ENCODE measurements around the gene TENM4.
"Not testable (repeated sequence)": the region's sequence is repeated elsewhere in the genome, so short reads cannot be mapped to it uniquely, and the experiment has no call there.

TENM4 gene

DNA sequence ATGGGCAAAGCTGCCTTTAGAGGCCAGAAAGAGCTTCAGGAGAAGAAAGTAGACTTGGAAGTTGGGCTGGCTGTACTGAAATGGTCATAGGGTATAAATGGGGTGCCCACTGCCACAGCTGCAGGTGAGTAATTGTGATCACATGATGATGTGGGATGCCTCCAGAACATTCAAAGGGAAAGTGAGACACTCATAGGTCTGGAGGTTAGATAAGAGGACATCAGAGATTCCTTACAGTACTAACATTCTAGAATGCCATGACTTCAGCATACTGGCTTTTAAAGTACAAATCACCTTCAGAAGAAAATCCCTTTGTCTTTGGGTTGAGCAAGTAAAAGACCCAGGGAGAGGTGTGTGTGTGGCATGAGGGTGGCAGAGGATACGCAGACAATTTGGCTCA, 419.2 kb downstream of the TENM4 start:
- DNase-seq (ENCODE audit: low read depth): peak; percentile 53

DNA sequence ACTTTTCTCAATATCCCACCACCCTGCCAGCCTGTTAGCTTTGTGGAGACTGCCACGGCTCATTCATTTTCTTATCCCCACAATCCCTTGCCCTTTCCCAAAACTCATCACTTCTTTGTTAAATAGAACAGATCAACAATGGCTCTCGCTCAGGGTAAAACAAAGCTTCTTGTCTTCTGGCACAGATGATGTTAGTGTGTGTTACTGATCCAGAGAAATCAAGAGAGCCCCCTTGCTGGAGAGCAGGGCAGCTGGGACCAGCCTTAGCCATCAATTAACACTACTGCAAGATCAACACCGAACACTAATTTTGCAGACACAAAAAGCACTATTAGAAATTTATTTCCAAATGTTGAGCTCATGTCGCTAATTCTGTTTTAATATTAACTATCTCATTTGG, 420.9 kb downstream of the TENM4 start:
- no peak for DNase-seq (ENCODE audit: low read depth)

DNA sequence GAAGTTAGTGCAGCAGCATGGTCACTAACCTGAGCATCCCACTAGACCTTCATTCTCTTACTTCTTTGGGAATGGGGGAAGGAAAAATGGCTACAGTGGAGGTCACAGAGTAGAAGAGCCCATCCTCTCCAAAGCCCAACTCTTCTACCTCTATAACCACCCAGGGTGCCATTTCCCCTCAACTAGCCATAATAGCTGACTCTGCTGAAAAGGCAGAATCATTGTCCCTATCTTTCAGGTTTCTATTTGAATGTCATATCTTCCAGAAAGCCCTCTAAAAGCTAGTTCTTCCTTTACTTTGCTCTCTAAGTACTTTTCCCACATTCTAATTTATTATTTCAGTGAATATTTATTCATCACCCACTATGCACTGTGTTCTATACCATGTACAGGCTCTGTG, 421.6 kb downstream of the TENM4 start:
- DNase-seq (ENCODE audit: low read depth): no peak

DNA sequence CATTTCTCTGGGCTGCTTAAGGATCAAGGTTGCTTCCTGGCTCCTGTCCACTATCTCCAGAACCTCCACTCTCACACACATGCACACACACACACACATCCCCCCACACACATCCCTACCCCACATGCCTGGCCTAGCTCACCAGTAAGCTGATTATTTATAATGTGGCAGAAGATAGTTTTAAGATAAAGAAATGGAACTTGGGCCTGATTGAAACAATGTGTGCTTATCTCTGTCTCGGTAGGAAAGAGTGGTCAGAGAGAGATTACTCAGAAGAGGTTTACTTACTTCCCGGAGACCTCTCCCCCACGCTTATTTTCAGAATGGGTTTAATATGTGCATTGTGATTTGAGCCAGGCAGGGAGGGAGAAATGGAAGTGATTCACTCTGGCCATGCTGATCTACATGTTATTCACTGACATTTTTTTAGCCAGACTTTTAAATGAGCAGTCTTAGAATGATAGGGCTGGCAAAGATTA, 422.4 kb downstream of the TENM4 start:
- peak; percentile 99 for DNase-seq (ENCODE audit: low read depth)

DNA sequence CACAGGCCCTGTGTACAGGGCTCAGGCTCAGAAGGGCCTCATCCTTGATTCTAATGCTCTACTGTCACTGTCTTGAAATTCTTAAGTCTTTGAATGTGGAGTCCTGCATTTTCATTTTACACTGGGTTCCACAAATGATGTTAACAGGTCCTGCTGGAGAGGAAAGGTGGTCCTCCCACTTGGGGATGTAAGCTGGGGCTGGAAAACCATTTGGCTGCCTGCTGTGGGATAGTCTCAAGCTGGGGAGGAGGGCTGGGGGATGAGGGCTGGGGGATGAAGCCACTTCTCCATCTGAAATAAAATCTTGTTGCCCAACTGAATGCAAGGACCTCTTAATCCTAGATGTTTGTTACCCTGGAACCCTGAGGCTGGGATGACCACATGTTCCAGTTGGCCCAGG, 423.0 kb downstream of the TENM4 start:
- DNase-seq (ENCODE audit: low read depth): no peak

DNA sequence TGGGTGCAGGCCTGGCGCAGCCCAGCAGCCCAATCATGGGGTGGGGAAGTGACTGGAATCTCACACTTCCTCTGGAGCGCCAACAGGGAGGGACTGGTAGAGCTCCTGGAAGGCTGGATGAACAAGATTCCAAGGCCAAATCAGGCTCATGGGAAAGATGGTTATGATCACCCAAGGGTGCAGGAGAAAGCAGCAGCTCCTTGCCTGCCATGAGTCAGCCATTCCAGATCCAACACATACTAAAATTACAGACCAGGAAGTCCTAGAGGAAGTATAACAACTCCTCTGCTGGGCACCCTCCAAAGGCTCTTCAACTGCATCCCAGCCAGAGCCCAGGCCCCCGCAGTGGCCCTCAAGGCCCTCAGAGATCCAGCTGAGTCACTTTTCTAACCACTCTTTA, 427.3 kb downstream of the TENM4 start:
- peak; percentile 16 for DNase-seq (ENCODE audit: low read depth)

DNA sequence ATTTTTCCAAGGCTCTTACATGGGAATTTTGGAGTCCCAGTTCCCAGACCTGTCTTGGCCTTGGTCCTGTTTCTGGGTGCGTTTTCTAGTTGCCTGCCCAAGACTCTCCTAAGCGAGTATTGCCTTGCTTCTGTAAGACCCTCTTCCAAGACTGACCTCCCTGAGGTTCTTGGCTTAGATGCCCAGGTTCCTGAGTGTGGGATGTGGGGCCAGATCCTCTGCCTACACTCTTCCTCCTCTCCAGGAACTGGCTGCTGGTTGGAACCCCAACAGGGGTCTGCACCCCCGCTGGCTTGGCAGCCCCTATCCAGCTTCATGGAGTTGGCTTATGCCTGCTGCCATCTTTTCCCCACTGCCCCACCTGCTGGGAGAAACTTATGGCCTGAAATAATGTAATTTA, 429.5 kb downstream of the TENM4 start:
- DNase-seq (ENCODE audit: low read depth): no peak

DNA sequence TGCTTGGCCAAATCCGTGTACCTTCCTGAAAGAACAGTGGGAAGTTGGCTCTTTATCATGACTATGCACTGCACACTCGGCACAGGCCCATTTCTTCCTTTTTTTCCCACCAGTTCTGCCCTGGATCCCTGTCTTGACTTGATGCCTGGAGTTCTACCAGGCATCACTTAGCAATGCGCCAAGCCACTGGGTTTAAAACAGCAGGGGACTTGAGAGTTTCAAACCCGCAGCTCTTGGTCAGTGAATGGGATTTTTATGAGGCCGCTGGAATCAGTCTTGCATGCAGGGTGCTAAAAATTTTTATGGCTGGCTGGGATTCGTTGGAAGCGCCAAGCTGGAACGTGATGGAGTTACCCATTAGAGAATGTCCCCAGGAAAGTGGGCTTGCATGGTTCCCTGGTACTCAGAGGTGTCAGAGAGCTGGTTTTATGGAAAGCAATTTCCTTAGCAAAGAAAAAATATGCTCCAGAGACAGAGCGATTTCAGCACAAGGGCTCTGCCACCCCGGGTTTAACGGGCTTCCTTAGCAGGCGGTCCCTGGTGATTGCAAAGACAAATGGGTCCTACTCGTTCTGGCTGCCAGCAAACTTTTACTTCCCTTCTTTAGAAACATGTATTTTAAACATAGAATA, 432.9 kb downstream of the TENM4 start:
- DNase-seq (ENCODE audit: low read depth): no peak

DNA sequence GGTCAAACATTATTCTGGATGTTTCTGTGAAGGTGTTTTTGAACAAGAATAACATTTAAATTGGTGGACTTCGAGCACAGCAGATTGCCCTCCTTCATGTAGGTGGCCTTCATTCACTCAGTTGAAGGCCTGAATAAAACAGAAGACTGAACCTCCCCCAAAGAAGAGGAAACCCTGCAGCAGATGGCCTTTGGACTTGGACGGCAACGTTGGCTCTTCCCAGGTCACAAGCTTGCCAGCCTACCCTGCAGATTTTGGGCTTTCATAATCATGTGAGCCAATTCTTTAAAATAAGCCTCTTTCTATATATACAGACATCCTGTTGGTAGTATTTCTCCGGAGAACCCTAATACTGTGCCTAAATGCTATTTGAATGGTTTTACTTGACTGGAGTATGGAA, 434.0 kb downstream of the TENM4 start:
- no peak for DNase-seq (ENCODE audit: low read depth)

DNA sequence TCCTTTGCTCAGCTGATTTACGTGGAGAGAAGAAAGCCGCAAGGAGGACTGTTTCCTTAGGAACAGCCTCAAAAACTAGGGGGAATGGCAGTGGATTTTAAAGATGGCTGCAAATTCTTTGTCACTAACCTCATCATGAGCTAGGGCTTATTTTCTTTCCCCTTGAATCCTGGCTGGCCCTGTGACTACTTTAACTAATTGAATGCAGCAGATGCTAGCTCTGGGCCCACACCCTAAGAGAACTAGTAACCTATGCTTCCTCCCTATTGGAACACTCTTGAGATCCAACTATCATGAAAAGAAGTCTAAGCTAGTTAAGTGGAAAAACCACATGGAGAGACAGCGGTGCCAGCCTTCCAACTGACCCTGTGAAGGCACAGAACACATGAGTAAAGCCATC, 444.8 kb downstream of the TENM4 start:
- DNase-seq (ENCODE audit: low read depth): no peak

DNA sequence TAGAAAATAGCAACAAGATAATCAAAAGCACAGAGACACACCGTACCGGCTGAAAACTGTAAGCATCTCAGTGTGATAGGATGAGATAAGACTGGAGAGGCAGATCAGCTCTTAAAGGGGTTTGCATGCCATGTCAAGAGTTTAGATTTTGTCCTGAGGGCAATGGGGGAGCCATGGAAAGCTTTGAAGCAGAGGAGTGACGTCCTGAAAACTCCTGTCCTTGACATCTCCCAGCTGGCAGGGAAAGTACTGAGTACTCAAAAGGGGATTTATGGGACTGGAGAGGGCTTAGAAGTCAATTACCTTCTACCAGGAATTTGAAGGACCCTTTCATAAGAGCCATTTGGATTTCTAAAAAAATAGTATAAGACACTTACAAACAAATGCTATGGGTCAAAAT, 445.7 kb downstream of the TENM4 start:
- DNase-seq (ENCODE audit: low read depth): no peak

DNA sequence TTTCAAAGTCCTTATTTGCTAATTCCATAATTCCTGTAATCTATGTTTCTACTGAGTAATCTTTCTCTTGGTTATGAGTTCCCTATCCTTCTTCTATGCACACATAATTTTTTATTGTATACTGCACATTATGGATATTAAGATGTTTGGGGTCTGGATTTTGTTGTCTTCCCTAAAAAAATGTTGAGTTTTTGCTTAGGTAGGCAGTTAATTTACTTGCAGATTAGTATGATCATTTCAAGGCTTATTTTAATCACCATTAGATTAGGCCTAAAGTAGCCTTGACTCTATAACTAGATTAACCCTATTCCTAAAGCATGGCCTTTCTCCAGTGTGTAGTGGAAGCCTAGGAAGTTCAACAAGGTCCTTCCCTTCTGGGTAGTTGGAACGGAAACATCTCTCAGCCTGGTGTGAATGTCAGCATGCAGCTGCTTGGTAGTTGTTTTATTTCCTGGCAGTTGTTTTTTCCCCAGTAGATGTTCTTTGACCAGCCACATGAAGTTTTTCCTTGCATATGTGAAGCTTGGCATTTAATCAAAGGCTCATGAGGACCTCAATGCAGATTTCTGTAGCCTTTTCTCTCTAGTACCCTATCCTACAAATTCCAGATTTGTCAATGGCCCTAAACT, 446.9 kb downstream of the TENM4 start:
- no peak for DNase-seq (ENCODE audit: low read depth)

DNA sequence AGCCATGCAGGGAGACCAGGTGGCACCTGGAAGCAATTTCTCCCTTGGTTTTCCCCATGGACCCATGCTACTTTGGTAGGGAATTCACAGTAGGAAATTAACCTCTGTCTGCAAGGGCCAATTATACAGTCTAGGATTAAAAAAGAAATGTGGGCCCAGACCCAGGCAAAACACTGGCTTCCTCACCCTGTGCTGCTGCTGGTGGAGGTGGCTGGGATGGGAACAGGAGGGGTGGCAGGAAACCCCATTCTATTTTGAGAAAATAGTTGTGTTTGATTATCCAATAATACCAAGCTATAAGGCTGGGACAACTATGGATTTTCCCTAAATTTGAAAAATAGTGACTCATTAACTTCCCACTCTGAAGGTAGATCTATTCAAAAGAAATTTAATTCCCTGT, 449.1 kb downstream of the TENM4 start:
- DNase-seq (ENCODE audit: low read depth): no peak

DNA sequence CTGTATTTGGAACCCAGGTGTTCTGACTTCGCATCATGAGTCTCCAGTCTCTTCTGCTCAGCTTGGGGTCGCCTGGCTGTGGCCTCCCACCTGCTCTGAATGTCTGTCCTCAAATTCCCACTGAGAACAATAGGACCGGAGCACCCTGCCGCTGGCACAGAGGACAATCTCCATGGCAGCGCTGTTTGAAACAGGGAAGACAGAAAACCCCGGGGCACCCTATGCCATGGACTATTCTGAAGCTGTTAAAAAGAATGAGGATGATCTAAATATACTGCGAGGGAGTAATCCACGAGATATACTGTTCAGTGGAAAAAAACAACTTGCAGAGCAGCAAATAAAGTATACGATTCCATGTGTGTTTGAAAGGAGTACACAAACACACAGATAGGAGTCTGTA, 450.6 kb downstream of the TENM4 start:
- DNase-seq (ENCODE audit: low read depth): no peak

DNA sequence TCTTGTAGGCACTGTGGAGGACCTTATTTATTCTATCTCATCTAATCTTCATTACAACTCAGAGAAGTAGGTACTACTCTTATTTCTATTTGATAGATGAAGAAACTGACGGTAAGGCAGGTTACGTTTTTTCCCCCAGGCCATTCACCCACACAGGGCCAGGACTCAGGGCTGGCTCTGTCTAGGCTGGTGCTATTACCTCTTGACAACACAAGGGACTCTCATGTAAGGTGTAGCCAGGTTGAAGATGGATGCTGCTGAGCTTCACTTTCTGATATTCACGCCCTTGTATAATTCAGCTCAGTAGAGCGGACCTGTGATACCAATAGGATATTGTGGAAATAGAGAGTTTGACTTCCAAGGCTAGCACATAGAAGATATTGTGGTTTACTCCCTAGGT, 453.1 kb downstream of the TENM4 start:
- no peak for DNase-seq (ENCODE audit: low read depth)

DNA sequence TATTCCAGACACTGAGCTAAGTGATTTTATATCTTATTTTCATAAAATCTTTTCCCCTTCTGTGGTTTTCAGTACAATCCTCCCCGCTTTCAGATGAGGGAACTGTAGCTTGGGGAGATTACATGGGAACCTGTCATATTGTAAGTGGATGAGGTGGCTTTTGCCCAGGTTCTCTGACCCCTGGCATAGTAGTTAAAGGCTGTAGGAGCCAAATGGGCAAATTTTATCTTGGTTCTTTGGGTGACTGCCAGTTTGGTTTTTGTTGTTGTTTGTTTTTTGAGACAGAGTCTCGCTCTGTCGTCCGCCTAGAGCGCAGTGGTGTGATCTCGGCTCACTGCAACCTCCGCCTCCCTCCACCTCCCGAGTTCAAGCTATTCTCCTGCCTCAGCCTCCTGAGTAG, 454.5 kb downstream of the TENM4 start:
- no peak for DNase-seq (ENCODE audit: low read depth)

DNA sequence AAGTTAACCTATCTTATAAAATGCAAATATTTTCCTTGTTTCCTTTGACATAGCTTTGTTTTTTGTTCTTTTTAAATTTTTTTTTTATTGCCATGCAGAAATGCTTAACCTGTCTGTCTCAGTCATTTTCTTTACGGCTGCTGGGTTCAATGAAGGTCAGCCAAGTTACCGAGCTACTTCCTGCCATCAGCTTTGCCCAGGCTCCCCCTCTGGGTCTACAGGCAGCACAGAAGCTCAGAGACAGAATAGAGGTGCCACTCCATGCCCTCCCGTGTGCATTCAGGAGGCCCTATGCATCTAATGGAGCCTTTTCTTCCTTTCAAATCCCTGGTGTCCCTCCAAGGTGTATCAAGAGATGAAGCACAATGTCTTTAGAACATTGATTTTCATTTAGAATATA, 455.2 kb downstream of the TENM4 start:
- DNase-seq (ENCODE audit: low read depth): no peak

DNA sequence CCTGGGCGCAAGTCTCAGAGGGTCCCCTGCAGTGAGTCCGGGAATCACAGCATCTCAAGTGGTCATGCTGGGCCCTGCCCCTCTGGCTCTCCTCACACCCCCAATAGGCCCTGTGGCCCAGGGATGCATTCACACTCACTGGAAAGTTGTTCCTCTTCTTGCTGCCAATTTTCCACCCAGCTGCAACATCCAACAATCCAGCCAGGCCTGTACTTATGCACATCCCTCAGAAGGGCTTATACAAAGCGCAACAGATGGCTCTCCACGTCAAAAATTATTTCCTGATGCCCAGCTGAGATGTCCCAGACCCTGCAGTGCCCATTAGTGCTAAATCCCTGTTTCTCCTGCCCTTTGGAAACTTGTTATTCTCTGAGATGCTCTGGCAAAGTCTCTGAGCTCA, 458.4 kb downstream of the TENM4 start:
- no peak for DNase-seq (ENCODE audit: low read depth)

DNA sequence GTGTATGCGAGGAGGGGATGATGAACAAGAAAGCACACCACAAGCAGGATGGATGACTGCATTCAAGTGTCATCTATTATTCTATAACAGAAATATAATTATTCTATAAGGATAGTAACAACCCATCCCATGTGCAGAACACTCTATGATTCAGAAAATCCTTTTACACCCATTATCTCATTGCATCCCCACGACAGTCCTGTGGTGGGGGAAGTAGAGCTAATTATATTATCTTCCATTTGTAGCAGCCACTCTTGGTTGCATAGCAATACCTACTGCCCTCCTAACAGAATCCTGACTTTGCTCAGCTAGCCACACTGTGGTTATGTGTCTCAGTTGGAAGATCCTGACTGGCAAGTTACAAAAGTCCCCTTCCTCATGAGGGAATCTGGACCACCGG, 459.7 kb downstream of the TENM4 start:
- no peak for DNase-seq (ENCODE audit: low read depth)

DNA sequence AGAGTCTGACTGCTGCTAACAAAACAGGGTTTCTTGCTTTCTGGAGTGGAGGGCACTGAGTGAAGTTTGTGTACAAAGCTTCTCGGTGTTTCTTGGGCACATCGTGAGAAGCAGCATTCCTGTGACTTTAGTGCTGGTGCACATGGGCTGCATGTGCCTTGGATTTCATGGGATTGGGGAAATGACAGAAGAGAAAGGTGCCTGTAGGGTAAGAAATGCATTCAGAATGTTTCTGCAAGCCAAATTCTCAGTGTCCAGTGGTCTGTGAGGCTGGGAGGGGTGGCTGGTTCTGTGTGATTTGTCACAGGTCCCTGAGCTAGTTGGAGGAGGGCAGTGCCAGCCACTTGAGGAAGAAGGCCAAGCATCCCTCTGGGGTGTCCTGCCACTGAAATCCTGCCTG, 462.0 kb downstream of the TENM4 start:
- no peak for DNase-seq (ENCODE audit: low read depth)

DNA sequence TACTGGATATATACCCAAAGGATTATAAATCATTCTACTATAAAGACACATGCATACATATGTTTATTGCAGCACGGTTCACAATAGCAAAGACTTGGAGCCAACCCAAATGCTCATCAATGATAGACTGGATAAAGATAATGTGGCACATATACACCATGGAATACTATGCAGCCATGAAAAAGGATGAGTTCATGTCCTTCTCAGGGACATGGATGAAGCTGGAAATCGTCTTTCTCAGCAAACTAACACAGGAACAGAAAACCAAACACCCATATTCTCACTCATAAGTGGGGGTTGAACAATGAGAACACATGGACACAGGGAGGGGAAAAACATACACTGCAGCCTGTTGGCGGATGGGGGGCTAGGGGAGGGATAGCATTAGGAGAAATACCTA, 463.0 kb downstream of the TENM4 start:
- DNase-seq (ENCODE audit: low read depth): not testable (repeated sequence)

DNA sequence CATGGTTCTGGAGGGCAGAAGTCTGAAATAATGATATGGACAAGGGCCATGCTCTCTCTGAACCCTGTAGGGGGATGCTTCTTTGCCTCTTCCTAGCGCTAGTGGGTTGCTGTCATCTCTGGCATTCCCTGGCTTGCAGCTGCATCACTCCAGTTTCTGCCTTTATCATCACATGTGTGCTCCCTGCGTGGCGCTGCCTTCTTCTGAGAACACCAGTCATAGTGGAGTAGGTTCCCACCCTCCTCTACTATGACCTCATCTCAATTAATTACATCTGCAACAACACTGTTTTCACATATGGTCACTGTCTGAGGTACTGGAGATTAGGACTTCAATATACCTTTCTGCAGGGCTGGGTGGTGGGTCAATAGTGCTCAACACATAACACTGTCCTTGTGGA, 463.8 kb downstream of the TENM4 start:
- DNase-seq (ENCODE audit: low read depth): peak; percentile 9

DNA sequence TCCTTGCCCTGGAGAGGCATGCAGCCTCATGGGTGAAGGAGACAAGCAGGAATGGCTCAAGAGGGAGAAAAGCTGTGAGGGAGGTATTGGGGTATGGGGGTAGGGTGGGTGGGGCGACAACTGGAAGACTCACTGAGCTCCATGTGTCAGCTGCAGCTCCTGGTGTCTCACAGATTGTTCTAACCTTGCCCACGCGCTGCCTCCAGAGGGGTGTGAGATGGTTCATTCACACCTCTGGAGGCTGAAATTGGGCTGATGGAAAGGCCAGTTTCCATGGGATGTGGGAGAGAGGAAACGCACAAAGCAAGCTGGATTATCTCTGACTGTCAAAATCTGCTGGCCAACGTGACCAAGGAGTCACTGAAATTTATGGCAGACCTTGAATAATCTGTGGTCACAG, 465.7 kb downstream of the TENM4 start:
- no peak for DNase-seq (ENCODE audit: low read depth)

DNA sequence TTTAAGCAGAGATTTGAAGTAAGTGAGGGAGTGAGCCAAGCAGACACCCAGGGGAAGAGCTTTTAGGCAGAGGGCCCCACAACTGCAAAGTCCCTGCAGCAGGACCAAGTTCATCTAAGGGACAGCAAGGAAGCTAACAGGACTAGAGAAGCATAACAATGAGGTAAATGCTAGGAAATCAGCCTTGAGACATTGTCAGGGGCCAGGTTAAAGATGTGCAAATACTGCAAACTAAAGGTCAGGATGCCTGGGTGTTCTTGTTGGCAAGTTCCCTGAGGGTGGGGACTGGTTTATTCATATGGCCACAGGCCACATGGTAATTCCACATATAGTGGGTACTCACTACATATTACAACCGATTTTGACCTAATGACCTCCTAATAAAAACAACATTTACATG, 467.0 kb downstream of the TENM4 start:
- DNase-seq (ENCODE audit: low read depth): no peak

All from amniotic epithelial cell (primary cell).